Retina (tissue), 1 donor: ENCODE measurements around the gene KRTAP10-2.

ENCODE experiments used
- DNase-seq: peaks from one replicate; pipeline ENCODE4 v3.0.0-alpha.2; 2016

The KRTAP10-2 gene

DNA sequence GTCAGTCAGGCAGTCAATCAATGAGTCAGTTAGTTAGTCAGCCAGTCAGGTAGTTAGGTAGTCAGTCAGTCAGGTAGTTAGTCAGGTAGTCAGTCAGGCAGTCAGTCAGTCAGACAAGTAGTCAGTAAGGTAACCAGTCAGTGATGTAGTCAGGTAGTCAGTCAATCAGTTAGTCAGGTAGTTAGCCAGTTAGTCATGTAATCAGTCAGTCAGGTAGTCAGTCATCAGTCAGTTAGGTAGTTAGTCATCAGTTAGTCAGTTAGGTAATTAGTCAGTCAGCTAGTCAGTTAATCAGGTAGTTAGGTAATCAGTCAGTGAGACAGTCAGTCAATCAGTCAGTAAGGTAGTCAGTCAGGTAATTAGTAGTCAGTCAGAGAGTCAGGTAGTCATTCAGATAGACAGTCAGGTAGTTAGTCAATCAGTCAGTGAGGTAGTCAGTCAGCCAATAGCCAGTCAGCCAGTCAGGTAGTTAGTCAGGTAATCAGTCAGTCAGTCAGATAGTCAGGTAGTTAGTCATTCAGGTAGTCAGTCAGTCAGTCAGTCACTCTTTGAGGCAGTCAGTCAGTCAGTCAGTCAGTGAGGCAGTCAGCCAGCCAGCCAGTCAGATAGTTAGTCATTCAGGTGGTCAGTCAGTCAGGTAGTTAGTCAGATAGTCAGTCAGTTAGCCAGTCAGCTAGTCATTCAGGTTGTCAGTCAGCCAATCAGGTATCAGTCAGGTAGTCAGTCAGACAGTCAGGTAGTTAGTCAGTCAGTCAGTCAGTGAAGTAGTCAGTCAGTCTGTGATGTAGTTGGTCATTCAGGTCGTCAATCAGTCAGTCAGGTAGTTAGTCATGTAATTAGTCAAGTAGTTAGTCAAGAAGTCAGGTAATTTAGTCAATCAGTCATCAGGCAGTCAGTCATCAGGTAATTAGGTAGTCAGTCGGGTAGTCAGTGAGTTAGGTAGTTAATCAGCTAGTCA, 26.6 kb downstream of the KRTAP10-2 start:
- DNase-seq: no peak

DNA sequence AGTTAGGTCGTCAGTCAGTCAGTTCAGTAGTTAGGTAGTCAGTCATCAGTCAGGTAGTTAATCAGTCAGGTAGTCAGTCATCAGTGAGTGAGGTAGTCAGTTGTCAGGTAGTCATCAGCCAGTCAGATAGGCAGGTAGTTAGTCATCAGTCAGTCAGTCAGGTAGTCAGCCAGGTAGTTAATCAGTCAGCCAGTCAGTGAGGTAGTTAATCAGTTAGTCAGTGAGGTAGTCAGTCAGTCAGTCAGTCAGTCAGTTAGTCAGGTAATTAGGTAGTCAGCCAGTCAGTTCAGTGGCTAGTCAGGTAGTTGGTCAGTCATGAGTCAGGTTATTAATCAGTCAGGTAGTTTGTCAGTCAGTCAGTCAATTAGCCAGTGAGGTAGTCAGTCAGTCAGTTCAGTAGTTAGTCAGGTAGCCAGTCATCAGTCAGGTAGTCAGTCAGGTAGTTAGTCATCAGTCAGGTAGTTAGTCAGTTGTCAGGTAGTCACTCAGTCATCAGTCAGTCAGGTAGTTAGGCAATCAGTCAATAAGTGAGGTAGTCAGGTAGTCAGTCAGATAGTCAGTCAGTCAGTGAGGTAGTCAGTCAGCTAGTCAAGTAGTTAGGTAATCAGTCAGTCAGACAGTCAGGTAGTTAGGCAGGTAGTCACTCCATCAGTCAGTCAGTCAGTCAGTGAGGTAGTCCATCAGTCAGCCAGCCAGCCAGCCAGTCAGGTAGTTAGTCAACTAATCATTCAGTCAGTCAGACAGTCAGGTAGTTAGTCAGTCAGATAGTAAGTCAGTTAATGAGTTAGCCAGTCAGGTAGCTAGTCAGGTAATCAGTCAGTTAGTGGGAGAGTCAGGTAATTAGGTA, 27.5 kb downstream of the KRTAP10-2 start:
- DNase-seq: no peak

DNA sequence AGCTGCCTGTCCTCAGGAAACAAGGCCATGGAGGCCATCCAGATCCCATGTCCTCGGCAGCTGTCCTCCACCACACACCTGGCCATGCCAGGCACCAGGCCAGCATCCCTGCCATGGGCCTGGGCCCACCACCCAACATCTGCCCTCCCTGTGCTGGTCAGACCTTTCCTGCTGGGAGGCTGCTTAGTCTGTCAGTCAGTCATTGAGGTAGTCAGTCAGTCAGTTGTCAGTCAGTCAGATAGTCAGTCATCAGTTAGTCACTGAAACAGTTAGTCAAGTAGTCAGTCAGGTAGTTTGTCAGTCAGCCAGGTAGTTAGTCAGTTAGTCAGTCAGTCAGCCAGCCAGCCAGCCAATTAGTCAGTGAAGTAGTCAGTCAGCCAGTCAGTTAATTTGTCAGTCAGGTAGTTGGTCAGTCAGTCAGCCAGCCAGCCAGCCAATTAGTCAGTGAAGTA, 28.5 kb downstream of the KRTAP10-2 start:
- DNase-seq: no peak

DNA sequence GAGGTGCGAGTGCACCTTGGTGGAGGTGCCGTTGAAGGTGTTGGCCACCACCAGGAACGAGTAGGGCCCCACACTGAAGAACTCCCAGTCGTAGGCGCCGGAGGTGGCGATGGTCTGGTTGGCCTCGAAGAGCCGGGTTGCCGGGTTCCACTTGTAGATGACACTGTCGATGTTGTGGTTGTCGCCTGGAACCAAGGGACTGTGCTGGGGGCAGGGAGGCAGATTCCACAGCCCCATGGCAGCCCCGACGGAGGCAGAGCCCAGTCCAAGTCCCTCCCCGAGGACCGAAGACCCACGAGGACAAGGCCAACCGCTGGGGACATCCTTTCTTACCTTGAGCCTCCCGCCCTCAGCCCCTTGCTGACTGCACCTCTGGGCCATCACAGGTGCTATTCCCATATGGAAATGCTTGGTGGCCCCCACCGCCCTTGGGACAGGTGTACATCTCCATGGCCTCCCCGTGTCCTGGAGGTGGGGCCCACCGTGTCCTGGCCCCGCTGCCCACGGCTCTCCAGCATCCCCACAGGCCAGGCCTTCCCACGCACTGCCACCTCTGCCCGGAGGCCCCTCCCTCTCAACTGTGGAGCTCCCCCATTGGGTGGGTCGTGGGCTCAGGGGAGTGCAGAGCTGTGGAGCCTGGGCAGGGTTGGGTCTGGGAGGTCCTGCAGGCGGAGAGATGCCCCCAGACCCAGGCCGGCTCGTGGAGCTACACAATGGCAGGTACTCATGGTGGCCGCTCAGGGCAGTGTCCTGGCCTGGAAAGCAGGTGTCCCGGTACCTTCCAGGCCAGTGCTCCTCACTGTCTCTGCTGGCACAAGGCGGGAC, 29.2 kb downstream of the KRTAP10-2 start:
- DNase-seq: no peak

DNA sequence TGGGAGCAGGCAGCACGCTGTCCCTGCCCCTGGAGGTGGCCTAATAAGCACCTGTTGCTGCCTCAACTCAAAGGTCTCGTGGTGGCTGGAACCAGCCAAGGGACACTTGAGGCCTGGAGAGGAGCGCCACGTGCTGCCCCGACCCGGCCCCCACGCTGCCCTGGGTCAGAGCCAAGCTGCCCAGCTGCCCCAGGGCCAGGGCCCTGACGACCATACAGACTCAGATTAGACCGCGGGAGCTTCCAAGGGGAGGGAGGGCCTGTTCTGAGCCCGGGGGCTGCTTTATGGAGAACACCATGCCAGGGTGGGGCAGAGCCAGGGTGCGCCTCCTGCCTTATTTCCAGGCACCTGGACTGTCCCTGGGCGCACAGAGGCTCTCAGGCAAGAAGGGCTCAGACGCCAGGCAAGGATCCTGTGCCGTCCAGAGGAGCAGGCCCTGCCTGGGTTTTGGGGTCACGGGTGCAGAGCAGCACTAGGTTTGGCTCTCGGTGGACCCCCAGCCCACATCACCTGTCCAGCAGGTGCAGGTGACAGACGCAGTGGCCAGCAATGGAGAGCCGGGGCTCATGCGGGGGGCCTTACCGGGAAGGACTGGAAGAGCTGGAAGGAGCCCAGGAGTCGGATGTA, 29.9 kb downstream of the KRTAP10-2 start:
- no peak for DNase-seq

DNA sequence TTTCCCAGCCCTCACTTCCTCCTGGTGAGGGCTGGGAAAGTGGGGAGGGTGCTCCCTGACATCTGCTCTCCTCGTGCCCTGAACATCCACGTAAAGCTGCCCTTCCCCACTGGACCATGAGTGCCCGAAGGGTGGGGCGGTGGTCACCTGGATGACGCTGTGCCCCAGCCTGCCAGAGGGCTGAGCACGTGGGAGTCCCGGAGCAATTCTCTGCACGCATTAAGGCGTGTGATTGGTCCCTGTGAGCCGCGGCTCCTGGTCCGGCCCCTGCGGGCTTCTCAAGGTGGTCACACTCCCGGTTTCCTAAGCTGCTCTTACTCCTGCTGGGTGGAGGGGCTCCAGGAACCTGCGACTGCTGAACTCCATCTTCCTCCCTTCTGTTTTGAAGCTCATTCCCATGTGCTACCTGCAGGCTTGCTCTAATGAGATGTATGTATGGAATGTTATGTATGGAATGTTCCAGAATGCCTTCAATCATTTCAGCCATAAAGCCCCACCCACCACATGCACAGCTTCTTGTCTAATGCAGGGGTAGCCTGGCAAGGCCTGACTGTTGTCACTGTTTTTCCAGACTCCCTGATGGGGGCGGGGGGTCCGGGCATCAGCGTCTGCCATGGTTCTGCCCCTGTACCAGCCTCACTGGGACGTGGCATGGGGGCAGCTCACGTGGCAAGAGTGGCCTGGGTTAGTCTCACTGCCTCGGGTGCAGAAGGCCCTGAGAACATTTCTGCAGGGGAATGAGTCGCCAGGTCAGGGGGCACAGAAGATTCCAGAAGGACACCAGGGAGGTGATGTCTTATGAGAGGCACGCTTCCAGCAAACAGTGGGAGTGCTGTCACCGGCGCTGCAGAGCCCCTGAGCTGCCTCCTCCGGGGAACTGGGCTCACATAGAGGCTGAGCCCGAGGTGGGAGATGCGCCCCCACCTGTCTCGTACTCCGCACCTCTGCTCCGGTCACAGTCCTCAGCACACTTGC, 30.7 kb downstream of the KRTAP10-2 start:
- DNase-seq: no peak

DNA sequence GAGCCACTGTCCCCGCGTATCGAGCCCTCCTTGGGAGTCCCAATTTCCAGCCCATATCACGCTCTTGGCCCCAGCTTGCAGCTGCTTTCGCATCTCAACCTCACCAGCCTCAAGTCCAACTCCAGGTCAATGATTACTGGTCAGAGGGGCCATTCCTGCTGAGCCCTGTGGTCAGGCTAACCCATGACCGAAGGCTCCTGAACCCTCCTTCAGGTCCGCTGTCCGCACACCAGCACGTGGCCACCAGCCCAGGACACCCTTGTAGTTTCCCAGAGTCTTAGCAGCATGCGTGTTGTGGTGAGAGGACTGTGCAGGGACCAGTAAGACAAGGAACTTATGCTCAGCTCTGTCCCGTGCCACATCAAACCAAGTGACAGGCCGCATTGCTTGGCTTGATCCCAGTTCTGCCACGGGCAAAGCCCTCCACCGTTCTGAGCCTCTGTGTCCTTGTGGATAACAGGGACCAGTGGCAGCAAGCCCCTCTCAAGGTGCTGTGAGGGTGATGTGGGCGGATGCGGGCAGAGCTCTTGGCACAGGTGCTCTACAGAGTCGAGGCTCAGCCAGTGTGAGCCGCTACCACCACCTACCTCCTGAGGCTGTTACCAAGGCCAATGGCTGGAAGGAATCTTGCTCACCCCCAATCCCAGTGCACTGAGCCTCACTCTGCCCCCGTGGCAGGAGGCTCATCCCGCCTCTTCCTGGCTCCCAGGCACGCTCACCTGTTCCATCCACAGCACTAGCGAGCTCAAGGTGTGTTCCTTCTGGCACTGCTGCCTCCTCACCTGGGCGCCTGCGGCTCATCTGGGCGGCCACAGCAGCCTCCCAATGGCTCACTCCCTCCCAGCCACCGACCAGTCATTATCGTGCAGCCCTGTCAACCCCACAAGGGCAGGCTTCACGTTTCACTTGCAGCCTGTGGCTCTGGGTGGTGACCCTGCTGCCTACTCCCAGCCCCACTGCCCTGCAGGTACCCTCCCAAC, 31.7 kb downstream of the KRTAP10-2 start:
- DNase-seq: no peak

DNA sequence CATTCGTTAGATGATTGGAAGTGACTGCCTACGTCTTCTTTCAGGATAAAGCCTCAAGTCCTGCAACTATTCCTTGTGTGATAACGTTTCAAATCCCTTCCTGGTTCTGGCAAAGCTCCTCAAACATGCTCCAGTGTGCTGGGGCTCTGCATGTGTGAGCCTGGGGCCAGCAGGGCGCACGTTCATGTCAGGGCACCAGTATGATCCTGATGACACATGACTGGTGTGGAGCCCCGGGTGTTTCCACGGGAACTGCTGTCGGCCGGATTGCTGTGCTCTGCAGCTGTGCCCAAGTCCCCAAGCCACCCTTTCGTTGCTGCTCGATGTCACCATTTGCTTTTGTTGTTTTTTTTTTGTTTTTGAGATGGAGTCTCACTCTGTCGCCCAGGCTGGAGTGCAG, 32.6 kb downstream of the KRTAP10-2 start:
- DNase-seq: peak; percentile 67

DNA sequence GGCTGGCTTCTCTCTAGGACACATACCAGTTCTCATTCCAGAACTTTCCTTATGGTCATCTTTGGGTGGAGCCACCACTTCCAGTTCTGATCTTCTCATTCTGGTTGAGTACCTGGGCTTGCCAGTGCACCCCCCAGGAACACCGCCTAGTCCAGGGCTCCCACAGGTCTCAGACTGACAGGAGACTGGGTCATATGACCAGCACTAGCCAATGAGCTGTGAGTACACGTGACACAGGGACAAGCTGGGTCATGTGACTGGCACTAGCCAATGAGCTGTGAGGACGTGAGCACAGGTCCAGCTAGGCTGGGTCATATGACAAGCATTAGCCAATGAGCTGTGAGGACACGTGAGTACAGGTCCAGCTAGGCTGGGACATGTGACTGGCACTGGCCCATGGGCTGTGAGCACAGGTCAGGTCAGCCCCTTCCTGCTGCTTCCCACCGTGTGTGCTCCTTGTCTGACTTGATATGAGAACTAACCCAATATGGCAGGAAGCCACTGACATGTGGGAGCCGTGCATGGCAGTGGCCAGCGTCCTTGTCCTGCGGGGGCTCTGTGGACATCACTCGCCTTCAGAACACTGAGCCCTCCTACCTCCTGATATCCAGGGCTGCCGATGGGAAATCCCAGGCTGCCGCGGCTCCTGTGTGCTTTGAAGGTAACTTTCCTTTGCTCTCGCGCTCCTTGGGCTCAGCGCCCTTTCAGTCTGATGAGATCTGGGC, 34.0 kb downstream of the KRTAP10-2 start:
- no peak for DNase-seq

DNA sequence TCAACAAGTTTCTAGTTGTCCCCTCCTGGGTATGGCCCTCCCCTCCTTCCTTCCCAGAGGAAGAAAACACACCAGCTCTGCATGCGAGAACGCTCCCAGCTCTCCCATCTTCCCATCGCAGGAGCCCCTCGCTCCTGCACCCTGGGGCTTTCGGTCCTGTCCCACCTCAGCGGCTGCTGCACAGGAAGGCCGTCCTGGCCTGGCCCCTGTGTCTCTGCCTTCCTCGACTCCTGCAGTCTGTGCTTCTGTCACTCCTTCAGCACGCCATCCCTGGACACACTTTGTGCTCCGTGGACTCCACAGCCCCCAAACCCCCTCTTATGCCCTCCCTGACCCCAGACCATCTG, 34.5 kb downstream of the KRTAP10-2 start:
- DNase-seq: no peak

DNA sequence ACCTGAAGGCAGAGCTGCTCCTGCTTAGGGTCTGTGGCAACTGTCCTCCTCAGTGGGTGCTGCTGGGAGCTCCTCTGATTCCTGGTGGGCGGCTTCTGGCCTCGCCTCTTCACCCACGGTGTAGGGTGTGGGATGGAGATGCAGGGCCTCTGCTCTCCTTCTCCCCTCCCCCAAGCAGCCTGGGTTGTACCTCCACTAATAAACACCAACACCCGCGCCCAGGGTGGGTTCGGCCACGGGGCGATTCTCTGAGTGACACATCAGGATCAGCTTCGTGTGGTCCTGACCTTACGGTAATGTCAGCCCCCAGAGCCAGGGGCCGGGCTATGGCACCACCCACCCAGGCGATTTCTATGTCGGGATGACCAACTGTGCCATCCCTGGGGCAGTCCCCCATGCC, 35.0 kb downstream of the KRTAP10-2 start:
- no peak for DNase-seq

DNA sequence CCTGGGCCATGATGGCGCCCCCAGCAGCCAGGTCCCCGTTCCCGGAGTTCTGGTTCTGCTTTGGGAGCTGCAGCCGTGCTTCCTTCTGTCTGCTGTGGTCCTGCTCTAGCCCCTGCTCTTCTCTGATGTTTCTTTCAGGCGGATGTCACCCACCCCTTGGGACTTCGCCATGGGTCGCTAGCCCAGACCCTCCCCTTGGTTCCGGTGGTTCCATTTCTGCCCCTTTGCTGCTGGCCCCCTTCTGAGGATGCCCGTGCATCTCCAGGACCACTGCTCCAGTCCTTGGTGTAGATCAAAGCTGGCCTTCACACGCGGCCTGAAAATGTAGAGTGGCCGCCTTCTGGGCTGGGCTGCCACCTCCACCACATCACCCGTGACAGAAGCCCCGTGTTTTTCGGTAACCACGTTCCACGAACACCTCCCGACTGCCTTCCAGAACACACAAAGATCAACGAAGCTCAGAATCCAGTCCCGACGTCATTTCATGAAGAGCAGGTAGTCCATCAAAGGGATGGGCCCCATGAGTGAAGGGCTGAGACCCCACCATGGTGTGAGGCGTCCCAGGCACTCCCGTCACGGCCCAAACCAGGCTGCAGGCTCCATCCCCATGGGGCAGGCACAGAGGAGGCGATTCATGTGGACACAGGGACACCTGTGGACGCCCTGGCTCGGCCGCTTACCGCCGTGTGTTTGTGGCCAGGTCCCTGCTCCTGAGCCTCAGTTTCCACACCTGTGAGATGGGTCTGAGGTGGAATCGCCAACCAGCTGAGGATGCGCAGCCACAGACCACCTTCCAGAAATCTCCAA, 35.7 kb downstream of the KRTAP10-2 start:
- no peak for DNase-seq

DNA sequence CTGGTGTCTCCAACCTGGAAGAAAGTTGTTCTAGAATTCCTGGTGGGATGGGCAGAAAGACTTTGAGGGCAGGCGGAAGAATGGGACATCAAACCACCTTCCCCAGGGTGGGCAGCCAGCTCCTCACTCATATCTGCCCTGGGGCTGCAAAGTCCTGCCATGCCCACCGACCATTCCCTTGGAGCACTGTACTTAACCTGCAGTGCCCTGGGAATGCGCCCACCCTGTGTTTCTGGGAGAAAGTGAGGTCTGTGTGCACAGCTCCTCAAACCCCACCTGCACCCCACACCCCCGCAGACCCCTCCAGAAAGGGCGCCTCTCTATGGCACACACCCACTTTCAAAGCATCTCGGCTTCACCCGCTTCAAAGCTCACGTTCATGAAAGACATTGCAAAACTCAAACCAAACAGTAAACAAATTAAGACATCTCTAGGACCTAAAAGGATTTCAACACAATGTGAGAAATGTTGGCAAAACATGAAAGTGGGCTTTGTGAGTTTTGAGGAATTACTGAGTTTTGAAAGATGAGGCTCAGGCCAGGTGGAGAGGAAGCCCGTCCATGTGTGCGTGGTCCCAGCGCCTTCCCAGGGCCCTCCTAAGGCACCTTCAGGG, 36.5 kb downstream of the KRTAP10-2 start:
- DNase-seq: no peak

DNA sequence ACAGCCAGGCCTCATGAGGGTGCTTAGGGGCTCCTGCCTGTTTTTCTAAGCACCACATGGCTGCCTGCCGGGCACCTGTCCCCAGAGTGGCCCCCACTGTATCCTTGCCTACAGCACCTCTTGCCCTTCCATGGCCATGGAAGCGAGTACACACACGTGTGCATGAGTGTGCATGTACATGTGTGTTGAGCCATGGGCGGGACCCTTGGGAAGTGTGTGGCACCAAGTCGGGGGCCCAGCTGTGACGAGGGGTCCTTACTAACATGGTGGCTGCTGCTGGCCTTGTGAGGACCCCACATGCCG, 37.1 kb downstream of the KRTAP10-2 start:
- DNase-seq: no peak

DNA sequence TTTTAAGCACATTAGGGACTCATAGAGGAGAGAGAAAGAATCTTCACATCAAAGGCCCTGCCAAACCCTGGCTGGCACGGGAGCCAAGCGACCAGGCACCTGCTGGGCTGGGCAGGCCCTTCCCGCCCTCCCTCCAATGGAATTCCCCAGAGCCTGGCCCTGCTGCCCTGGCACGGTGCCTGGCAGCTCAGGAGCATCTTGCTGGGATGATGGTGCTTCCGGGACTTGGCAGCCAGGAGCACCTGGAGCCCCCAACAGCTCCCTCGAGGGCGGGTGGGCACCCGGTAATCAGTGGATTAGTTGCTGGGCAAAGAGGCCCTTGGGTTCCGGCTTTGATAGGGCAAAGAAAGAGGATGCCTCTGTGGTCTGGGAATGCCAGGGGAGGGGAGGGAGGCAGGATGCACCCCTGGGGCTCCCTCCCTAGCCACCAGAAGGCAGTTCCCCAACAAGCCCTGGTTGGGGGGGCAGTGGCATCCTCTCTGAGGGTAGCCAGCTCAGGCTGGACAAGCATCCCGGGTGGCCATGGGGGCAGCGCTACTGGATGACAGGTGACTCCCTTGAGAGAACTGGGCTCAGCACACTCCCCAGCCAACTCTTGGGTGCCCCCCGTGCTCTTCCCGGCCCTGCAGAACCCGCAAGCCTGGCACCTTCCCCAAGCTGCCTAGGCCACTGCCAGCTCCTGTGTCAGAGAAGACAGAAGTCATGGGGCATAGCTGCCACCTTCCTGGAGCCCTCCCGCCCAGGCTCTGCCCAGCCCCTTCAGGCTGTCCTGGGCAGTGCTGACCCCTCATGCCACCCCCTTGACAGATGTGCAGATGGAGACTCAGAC, 37.7 kb downstream of the KRTAP10-2 start:
- no peak for DNase-seq

DNA sequence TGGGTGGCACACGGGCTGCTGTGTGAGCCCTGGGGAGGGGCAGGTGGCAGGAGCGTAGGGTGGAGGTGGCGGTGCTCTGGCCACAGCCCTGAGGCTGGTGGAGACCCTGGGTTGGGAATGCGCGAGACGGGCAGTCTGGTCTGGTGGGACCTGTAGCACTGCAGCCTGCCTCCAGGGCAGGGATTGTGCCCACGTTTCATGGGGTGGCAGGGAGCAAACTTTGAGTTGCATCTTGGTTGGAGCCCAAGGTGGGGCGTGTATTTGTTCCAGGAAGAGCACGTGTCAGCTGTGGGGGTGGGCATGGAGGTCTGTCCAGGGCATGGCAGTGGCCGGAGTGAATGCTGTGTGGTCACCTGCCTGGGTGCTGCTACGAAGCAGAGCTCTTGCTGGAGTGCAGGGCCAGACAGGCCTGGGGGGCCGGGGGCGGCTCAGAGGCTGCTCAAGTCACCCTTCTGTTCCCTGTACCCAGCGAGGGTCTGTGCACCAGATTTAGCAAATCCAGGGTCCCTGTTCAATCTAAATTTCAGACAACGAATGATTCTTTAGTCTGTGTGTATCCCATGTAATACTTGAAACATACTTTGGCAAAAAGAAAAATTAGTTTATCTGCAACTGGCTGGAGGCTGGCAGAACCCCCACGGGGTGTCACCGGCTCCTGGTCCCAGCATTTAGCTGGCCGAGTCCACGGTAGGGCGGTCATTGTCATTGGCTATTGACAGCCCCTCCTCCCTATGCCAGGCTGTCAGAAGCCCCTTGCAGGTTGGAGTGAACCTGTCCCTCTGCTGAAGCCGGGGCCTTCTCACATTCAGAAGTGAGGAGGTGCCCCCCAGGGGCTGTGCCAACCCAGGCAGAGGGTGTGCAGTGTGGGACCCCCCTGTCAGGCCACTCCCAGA, 38.6 kb downstream of the KRTAP10-2 start:
- DNase-seq: no peak
